ENCODE measurements around the gene SPTB. TPM values are rescaled to one million over a fixed set of nuclear protein-coding genes. Genes with fewer than 3 reads are reported as not detected.

Gene SPTB
- total and polyA plus RNA-seq, 10 of the 15 experiments (the other 5 are each of a cell fraction or from before 2014, with no cell fraction given): under 0.01 to 0.04 (median 0.02) TPM; not detected in 4

DNA sequence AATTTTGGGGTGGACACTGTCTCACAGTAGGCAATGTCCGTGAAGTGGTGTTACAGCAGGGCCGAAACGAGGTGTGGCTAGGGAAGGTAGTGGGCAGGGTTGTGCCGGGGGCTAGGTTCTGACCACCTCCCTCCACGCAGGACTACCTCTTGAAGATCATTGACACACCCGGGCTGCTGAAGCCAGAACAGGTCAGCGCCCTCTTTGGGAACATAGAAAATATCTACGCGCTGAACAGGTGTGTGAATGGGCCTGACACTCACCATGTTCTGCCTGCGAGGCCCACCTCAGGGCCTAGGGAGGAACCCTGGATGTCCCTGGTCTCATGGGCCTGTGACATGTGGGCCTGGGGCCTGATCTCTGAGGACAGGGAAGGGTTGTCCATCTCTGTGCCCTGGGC is 150.9 kb downstream of the SPTB start:
- no peak overlapping the region for H3K9ac ChIP-seq (ENCODE audit: control insufficient read depth, insufficient read depth, low read length)
- no peak overlapping the region for H2AFZ ChIP-seq (ENCODE audit: control insufficient read depth, low read depth, low read length)
- no peaks in the 10 kb centered on the region for H3K36me3 ChIP-seq (ENCODE audit: control insufficient read depth in 2 of 2, insufficient read depth in 2 of 2, low read length in 1 of 2)
- no peaks in the 10 kb centered on the region for H3K79me2 ChIP-seq (ENCODE audit: control insufficient read depth, insufficient read depth, low read length)
- in situ Hi-C loops (cut with MboI): no loop called here
- no peak overlapping the region for H3K4me3 ChIP-seq
- intact Hi-C loops (cut with micrococcal nuclease; ENCODE audit: unreplicated experiment): no loop called here
- ATAC-seq (no peak), DNase-seq (ENCODE audit: low read depth, low spot score) (no peak), FAIRE-seq (no peak)
- ChIA-PET SMC1A (ENCODE audit: uncharacterized antibody, unreplicated experiment) (interaction anchor here (0.7 kb wide), 1 partner anchor 51 kb away, joined by 4 read pairs; no protein-coding TSS in a partner anchor), POLR2A (no interaction called here), CTCF (no interaction called here), RAD21 (ENCODE audit: unreplicated experiment) (no interaction called here)
- 36% methylated on average over 10 of the region's 10 CpGs for WGBS (ENCODE audit: insufficient coverage, insufficient replicate concordance, low lambda C conversion rate, missing lambda C conversion rate)
- no peak overlapping the region for H3K4me2 ChIP-seq (ENCODE audit: control insufficient read depth, insufficient read depth)
- H4K20me1 ChIP-seq (ENCODE audit: control insufficient read depth, insufficient read depth): no peaks in the 10 kb centered on the region
- H3K27me3 ChIP-seq (replicated peaks in 1 of 2; ENCODE audit: control insufficient read depth in 2 of 2, insufficient read depth in 2 of 2, low read length in 1 of 2): no peaks in the 10 kb centered on the region; a peak in 3 of 4 replicates
- H3K4me1 ChIP-seq (ENCODE audit: control insufficient read depth, insufficient read depth, low read length): no peaks in the 10 kb centered on the region
- no peak overlapping the region for H3K27ac ChIP-seq (ENCODE audit: control insufficient read depth, insufficient read depth)
- BruUV-seq (replicated peaks): no TSS peak
- H3K9me3 ChIP-seq (replicated peaks; ENCODE audit: control insufficient read depth, insufficient read depth, low read length): no peaks in the 10 kb centered on the region
- TF ChIP-seq SUZ12 (IDR thresholded peaks at IDR 0.05; ENCODE audit: unreplicated experiment) (no peak), ATF7 (IDR thresholded peaks at IDR 0.05; ENCODE audit: low read depth) (no peak), RCOR1 (conservative IDR thresholded peaks at IDR 0.05; ENCODE audit: low read depth, low read length) (no peak), USF2 (IDR thresholded peaks at IDR 0.05; ENCODE audit: borderline replicate concordance, low read depth, low read length) (no peak), NFXL1 (IDR thresholded peaks at IDR 0.05; ENCODE audit: borderline replicate concordance) (no peak), E4F1 (IDR thresholded peaks at IDR 0.05; ENCODE audit: borderline replicate concordance, partially characterized antibody) (no peak), RAD51 (IDR thresholded peaks at IDR 0.05) (no peak), ZNF592 (IDR thresholded peaks at IDR 0.05) (no peak), SREBF2 (IDR thresholded peaks at IDR 0.05; ENCODE audit: low read length) (no peak), KDM1A (IDR thresholded peaks at IDR 0.05; ENCODE audit: borderline replicate concordance) (no peak), STAT1 (conservative IDR thresholded peaks at IDR 0.05) (no peak), POLR2A (IDR thresholded peaks at IDR 0.05; ENCODE audit: low read depth, low read length) (no peak), TCF12 (IDR thresholded peaks at IDR 0.05; ENCODE audit: low read depth, low read length) (no peak), SMARCA5 (IDR thresholded peaks at IDR 0.05) (no peak), MEF2B (IDR thresholded peaks at IDR 0.05; ENCODE audit: partially characterized antibody, poor library complexity, severe bottlenecking) (no peak)
- TF ChIP-seq, protein P1, sequence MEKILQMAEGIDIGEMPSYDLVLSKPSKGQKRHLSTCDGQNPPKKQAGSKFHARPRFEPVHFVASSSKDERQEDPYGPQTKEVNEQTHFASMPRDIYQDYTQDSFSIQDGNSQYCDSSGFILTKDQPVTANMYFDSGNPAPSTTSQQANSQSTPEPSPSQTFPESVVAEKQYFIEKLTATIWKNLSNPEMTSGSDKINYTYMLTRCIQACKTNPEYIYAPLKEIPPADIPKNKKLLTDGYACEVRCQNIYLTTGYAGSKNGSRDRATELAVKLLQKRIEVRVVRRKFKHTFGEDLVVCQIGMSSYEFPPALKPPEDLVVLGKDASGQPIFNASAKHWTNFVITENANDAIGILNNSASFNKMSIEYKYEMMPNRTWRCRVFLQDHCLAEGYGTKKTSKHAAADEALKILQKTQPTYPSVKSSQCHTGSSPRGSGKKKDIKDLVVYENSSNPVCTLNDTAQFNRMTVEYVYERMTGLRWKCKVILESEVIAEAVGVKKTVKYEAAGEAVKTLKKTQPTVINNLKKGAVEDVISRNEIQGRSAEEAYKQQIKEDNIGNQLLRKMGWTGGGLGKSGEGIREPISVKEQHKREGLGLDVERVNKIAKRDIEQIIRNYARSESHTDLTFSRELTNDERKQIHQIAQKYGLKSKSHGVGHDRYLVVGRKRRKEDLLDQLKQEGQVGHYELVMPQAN (conservative IDR thresholded peaks at IDR 0.05): no peak
